HG03457 (cell line): ENCODE measurements around the gene DTNB.
A peak's percentile ranks its signal among the peaks of the same experiment; 100 is the strongest.
"Not testable (repeated sequence)": the region's sequence is repeated elsewhere in the genome, so short reads cannot be mapped to it uniquely, and the experiment has no call there.

Source experiments
- ATAC-seq: cut with Tn5 transposase; IDR thresholded peaks from one replicate; pipeline ENCODE4 v1.9.1; 2021; ENCODE audit warnings: moderate number of reproducible peaks; ENCODE audit not compliant: unreplicated experiment

DTNB gene

DNA sequence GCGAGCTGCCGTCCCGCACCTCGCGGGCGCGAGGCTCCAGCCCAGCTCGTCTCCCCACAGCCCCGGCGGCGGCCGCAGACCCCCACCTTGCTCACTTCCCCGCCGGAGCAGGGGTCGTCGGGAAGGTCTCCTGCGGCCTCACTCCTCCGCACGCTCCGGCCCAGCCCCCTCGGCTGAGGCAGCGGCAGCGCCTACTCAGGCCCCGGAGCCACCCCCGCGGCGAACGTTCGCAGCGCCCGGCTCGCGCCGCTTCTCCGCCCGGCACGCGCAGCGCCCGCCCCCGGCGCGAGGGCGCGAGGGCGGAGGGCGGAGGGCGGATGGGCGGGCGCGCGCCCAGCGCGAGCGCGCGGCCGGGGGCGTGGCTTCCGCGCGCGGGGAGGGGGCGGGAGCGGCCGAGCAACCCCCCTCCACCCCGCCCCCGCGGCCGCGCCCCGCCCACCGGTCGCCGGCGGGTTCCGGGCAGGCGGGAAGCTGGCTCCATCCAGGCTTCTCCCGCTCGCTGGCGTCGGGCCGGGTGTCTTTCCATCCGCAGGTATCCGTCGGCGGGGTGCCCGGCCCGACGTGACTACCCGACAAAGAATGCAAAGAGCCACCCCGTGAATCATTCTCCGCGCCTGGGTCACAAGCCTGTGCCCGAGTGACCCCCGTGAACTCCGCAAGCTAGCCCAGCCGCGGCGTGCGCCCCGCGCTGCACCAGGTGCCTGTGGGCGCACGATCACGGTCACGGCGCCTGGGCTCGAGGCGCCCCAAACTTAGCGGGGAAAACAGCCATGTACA lies at the start of gene DTNB:
Gene DTNB (minus strand): TSS at position 278 of the 777 bp plus-strand sequence. CDS start 20,917 bp downstream, outside the sequence.
- peak; percentile 41 for ATAC-seq

DNA sequence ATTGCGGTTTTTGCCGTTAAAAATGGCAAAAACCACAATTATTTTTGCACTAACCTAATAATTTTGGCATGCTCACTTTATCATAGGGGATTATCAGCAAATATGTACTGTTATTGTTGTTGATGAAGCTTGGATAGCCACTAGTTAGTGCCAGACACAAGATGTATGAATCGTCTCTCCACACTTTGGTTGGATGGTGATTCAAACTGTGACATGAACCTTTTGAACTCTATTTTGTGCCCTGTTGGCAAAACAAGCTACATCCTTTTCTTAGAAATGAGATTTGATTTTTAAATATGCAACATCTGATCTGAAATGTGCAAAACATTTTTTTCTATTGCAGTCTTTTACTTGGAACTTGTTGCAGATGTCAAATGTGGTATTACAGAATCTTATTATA lies 48.8 kb upstream of the DTNB start:
- ATAC-seq, result no peak

DNA sequence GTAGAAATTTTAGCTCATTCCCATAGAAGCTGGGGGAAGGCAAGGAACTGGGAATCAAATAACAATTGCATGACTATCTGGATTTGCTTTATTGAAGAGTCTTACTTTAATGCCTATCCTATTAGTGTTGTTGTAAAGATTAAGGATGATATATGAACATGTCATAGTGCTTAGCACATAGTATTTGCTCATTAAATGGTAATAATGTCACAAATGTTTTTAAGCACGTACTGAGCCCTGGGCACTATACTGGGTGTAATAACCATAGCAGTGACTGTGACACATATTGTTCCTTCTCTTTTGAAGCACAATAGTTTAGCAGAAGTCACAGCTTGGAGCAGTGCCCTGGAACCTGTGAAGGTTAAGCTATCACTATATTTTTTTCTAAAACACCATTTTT lies 47.2 kb upstream of the DTNB start:
- no peak for ATAC-seq

DNA sequence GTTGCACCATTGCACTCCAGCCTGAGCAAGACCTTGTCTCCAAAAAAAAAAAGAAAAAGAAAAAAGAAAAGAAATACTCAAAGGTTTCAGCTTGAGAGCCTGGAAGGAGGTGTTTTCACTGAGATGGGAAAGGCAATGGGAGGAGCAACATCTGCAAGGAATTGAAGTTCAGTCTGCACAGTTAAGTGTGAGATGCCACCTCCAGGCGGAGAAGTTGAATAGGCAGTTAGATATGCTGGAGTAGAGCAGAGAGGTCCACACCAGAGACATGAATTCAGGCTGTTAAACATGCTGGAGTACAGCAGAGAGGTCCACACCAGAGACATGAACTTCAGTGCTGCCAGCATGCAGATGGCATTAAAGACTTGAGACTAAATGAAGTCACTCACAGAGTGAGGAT lies 41.4 kb upstream of the DTNB start:
- no peak for ATAC-seq

DNA sequence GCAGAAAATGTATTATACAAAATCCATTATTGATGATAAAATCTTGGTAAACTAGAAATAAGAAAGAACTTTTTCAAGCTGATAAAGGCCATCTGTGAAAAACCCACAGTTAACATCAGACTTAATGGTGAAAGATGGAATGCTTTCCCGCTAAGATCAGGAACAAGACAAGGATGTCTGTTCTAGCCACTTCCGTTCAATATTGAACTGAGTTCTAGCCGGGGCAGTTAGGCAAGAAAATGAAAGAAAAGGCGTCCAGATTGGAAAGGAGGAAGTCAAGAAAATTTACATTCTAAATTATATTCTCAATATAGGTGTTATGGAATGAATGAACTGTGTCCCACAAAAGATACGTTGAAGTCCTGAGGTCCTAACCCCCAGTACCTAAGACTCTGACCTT lies 39.1 kb upstream of the DTNB start:
- no peak for ATAC-seq

DNA sequence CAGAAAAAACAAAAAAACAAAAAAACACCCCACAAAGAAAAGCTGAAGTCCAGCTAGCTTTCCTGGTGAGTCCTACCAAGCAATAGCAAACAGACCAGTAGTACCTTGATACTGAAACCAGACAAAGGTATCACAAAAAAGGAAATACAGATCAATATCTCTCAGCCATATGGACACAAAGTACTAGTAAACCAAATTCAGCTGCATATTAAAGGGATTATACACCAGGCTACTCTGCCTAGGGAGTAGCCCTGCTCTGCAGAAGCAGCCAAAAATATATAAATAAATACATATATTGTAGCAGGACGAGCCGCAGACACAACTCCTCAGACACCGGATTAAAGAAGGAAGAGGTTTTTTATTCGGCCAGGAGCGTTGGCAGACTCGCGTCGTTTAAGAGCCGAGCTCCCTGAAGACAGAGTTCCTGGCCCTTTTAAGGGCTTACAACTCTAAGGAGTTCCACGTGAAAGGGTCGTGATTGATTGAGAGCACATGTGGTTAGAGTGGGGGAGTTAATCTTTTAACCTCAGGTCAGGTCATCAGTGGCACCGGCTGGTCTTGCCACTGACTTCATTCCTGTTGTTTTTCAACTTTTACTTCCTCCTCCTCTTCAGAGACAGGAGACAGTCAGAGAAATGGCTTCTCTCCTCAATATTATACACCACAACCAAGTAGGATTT lies 38.4 kb upstream of the DTNB start:
- no peak for ATAC-seq

DNA sequence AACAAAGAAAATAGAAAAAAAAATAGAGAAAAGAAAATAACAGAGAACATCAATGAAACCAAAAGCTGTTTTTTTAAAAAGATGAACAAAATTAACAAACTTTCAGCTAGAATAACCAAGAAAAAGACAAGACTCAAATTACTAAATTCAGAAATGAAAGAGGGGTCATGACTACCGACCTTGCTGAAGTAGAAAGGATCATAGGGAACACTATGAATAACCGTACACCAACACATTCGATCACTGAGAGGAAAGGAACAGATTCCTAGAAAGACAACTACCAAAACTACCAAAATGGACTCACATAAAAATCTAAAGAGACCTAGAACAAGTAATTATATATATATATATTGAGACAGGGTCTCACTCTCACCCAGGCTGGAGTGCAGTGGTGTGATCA lies 37.4 kb upstream of the DTNB start:
- ATAC-seq, result no peak

DNA sequence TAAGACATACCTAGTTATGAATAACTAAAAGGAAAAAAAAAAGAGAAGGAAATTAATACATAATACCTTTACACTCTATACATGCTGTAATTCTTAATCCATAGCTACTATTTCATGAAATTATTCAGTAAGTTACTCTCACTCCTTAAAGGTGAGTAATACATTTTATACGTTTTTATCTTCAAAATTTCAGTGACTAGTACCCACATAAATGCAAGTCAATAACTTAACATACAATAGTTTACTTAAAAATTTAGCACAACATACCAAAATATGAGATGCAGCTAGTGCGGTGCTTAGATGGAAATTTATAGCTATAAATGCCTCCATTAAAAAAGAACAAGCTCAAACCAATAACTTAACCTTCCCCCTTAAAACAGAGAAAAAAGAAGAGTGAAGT lies 36.0 kb upstream of the DTNB start:
- ATAC-seq, result no peak

DNA sequence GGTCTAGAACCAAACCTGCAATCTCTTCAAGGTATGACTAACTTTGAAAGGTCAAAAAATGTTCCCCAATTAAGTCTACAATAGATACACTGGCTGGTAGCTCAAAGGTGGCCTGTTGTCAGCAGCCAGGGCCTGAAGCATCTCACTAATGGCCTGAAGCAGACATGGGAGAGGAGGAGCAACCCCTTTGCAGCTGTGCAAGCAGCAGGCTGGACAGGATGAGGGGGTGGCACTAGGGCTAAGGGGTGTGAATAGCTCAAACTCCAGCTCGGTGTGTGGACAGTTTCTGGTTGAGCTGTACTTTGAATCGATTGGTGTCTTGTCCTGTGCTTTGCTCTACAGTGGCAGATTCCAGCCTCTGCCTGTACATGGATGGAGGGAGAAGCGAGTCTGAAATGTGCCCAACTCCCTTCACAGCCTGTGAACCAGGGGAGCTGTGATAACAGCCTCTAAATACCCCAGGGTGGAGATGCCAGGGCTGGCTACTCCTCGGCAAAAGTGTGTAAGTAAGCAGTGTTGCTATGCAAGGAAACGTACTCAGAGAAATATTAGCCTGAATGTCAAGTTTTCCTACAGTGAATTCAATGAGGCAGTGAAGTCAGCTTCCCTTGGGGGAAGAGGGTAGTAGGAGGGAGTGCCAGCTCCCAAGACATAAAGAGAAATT lies 34.7 kb upstream of the DTNB start:
- no peak for ATAC-seq

DNA sequence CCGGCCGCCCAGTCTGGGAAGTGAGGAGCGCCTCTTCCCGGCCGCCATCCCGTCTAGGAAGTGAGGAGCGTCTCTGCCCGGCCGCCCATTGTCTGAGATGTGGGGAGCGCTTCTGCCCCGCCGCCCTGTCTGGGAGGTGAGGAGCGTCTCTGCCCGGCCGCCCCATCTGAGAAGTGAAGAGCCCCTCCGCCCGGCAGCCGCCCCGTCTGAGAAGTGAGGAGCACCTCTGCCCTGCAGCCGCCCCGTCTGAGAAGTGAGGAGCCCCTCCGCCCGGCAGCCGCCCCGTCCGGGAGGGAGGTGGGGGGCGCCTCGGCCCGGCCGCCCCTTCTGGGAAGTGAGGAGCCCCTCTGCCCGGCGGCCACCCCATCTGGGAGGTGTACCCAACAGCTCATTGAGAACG lies 32.2 kb upstream of the DTNB start:
- ATAC-seq, result not testable (repeated sequence)

DNA sequence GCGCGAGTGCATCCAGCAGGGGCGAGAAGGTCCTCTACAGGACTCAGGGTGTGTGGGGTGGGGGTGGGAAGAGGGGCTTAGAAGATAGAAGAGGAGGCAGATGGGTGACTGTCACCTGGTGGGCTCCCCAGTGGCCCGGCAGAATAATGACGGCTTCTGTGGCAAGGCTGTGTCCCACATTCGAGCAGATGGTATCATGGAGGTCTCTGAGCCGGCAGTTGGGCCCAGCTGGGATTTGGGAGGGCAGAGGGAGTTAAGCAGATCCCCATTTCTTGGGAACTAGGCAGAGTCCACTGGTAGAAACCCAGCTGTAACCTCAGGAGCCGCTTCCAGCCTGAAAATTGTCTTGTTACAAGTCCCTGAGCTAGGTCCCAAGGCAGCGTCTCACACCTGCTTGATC lies 28.4 kb upstream of the DTNB start:
- ATAC-seq, result no peak

DNA sequence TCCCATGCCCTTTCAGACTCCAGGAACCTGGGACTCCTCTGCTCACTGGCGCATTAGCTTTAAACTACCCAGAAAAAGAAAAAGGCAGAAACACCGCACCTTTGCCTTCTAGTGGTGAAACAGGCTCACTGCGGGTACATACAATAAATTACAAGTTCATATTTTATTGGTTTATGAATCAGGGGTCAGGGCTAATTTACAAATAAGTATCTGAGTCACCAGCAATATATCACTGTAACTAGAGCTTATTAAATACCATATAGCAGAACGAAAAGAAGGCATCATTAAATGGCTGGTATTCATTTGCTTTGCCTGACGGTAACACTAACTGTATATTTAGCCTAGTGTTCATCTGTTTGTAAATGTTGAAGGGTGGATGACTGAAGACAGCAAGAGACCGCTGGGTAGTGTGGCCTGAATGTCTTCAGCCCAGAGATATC lies 26.9 kb upstream of the DTNB start:
- ATAC-seq, result no peak

DNA sequence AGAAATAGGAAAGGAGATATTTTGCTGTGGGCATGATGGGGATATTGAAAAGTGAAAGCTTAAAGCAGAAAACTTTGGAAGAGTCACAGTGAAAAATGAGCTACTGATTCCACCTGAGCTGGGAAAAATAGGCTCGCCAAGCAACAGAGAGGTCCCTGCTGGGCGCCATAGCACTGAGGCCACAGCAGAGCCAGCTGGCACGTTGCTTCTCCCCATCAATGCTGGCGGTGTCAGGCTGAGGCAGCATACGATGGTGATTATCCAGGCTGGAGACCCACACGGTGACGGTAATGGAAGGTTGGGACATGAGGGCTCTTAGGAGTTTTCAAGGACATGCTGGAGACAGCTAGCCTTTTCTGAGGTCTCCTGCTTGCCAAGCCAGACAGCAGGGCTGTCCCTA lies 25.8 kb upstream of the DTNB start:
- no peak for ATAC-seq

DNA sequence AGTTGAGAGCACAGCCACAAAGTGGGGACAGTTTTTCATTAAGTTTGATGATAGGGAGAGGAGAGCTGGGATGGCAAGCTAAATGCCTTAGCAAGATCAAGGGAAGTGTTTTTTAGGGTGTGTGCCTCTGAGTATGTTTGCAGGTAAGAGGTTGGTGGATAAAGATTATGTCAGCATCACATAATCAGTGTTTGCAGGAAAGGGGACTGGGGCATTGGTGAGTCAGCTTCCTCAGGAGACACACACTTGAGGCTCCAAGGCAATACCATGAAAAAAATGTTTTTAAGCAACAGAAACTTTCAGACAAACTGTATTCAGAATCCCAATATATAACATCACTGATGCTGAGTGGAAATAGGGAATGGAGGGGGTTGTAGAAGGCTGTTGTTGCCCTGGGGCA lies 25.4 kb upstream of the DTNB start:
- ATAC-seq, result no peak

DNA sequence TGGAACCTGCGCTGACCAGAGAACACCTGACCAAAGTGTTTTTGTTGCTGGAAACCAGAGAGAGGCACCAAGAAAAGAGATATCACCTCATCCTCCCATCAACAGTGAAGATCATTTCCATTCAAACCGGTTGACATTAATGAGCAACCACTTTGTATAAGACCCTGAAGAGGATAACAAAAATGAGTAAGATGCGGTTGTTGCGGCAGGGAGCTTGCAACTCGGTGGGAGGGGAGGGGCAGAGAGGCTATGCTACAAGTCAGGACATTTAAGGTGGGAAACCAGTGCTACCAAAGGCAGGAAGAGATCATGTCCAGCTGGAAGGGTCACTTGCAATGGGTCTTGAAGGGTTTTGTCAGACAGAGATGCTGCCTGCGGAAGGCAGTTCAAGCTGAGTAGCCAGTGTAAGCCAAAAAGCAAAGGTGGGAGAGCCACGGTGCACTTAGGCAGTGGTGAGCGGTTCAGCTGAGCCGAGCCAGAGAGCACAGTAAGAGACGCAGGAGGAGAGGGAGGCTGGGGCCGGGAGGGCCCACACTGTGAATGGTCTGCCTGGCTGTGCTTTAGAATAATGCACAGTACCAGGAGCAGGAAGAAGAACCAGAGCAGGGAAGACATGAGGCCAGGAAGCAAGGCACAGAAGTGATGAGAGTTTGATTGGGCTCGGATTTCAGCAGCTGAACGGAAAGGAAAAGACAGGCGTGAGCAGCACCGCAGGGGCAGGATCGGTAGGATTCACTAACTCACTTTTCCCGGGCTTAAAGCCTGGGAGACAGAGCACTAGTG lies 24.4 kb upstream of the DTNB start:
- ATAC-seq, result no peak

DNA sequence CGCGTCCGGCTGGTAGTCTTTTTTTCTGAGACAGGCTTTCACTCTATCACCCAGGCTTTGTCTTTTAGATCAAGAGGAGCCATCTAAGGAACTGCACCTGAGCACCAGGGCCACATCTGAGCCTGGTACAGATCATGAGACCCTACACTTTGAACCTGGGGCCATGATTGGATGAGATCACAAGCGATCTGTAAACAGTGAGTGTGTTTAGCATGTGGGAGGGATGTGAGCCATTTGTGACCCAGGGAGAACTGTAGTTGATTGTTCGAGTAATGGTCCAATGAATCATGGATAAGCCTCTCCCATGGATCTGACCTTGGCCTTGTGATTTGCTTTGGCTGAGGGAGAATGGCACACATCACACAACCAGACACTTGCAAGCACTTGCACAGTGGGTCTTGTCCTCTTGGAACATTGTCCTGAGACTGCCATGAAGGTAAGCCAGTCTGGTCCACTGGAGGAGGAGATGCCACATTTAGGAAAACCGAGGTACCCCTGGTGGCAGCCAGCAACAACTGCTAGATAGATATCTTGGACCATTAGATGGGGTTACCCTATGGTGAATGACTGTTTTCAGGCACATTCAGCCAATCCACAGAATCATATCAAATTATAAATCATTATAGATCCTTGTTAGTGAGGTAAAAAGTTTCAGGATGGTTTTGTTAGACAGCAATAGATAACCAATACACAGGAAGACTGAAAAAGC lies 19.5 kb upstream of the DTNB start:
- no peak for ATAC-seq

DNA sequence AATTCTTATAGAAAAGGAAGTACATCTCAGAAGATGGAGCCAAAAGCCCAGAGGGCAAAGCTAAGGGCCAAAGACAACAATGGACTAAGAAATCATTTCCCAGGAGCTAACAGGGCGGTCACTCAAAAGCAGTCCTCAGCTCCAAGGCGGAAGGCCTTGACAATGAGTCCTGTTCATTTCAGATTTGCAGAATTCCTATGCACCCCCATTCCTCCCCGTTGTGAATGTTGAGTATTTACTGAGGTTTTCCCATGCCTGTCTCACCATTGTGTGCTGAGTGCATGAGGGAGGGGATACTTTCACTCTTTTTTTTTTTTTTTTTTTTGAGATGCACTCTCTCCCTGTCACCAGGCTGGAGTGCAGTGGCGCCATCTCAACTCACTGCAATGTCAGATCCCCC lies 18.8 kb upstream of the DTNB start:
- ATAC-seq, result no peak

DNA sequence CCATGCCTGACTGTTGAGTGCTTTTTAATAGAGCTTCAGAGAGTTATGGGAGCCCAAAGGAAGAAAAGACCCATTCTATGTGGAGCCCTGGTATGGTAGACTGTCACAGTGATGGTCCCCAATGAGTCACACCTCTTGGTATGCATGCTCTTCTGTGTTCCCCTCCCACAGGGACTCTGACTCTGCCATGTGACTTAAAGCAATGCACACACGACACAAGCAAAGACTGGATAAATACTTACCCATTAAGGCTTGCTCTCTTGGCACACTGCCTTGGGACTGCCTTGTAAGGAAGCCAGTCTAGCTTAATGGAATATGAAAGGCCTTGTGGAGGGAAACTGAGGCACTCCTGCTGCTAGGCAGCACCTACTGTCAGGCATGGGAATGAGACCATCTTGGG lies 16.7 kb upstream of the DTNB start:
- ATAC-seq, result no peak

DNA sequence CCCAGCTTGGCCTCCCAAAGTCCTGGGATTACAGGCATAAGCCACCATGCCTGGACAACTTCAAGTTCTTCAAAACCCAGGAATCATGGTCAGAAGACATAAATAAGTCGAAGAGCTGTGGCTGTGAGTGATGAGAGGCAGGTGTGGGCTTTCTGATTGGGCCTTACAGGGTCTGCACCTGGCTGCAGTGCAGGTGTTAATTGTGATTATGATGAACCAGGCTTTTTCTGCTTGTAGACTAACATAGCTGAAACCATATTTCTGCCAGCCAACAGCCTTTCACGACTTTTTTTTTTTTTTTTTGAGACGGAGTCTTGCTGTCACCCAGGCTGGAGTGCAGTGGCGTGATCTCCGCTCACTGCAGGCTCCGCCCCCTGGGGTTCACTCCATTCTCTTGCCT lies 14.9 kb upstream of the DTNB start:
- no peak for ATAC-seq

DNA sequence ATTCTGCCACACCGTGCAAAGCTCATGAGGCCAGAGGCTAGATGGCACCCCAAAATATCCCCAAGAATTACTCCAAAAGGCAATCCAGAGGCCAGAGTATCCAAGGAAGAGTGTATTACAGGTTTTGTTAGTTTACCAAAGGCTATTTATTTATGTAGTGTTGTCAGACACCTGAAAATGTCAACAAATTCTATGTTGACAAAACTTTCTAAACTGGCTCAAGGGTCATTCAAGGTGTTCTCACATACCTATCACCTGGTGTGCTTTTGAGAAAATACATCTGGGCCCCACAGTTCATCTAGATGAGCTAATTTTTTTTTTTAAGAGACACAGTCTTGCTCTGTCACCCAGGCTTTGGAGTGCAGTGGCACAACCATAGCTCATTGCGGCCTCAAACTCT lies 12.4 kb upstream of the DTNB start:
- no peak for ATAC-seq
